ENCODE measurements around the gene NUP210.

GRCh38 chr3:13378155-13378554 is 42.0 kb downstream of the NUP210 start:
- TF ChIP-seq YY1 (IDR thresholded peaks at IDR 0.05; ENCODE audit: insufficient read depth, insufficient read length) (no peak), ZNF274 (IDR thresholded peaks at IDR 0.05; ENCODE audit: low read depth, low read length) (no peak), SUZ12 (IDR thresholded peaks at IDR 0.05; ENCODE audit: extremely low read depth, insufficient read depth, insufficient read length) (no peak)
